ENCODE measurements around the gene M6PR. TPM values are rescaled to one million over a fixed set of nuclear protein-coding genes. Genes with fewer than 3 reads are reported as not detected.
A peak's percentile ranks its signal among the peaks of the same experiment; 100 is the strongest.

Gene M6PR
- total and polyA plus RNA-seq, 10 donors, result 75.2 to 217 (median 158) TPM

- 64 to 93% (median 88%) methylated on average over 1 of the region's 1 CpG for WGBS, 5 donors
- H3K9me3 ChIP-seq, result no peaks in the 10 kb centered on the region
- TF ChIP-seq POLR2A (IDR thresholded peaks at IDR 0.05), result no peak
- no peak for TF ChIP-seq POLR2AphosphoS5 (IDR thresholded peaks at IDR 0.05)
- TF ChIP-seq CTCF (IDR thresholded peaks at IDR 0.05 in 8 of 11, conservative IDR thresholded peaks at IDR 0.05 in 3 of 11), result no peak
- H3K4me3 ChIP-seq, result no peak overlapping the region
- intact Hi-C loops (cut with DNase I; ENCODE audit: low total_unique reads), result no loop called here
- no peaks in the 10 kb centered on the region for H3K27me3 ChIP-seq (replicated peaks in 1 of 7)
- peaks cover 7 to 40% (median 25%) of the 10 kb centered on the region in 6 donors for H3K4me1 ChIP-seq
- no peak overlapping the region for H3K27ac ChIP-seq
- peaks cover 0 to 45% (median 20%) of the 10 kb centered on the region in 6 donors for H3K36me3 ChIP-seq
- no peak for DNase-seq
These were observed 31.7 kb downstream of the M6PR start for GRCh38 chr12:8917751-8918150.

GRCh38 chr12:8917031-8917430 lies 32.4 kb downstream of the M6PR start:
- Histone ChIP-seq H3K9me3 (no peaks in the 10 kb centered on the region), H3K27me3 (replicated peaks in 1 of 7) (no peaks in the 10 kb centered on the region), H3K36me3 (peaks cover 0 to 38% (median 13%) of the 10 kb centered on the region in 6 donors), H3K4me1 (peaks cover 7 to 42% (median 25%) of the 10 kb centered on the region in 6 donors), H3K27ac (no peak overlapping the region), H3K4me3 (no peak overlapping the region)
- TF ChIP-seq POLR2A (IDR thresholded peaks at IDR 0.05), result no peak
- no peak for TF ChIP-seq CTCF (IDR thresholded peaks at IDR 0.05 in 8 of 11, conservative IDR thresholded peaks at IDR 0.05 in 3 of 11)
- no peak for TF ChIP-seq POLR2AphosphoS5 (IDR thresholded peaks at IDR 0.05)
- no peak for DNase-seq
- WGBS, 5 donors, result 85 to 93% (median 88%) methylated on average over 3 of the region's 3 CpGs
- intact Hi-C loops (cut with DNase I; ENCODE audit: low total_unique reads), result no loop called here

- no peak overlapping the region for H3K27ac ChIP-seq
- TF ChIP-seq POLR2AphosphoS5 (IDR thresholded peaks at IDR 0.05), result no peak
- no peak for TF ChIP-seq CTCF (IDR thresholded peaks at IDR 0.05 in 8 of 11, conservative IDR thresholded peaks at IDR 0.05 in 3 of 11)
- no peak for TF ChIP-seq POLR2A (IDR thresholded peaks at IDR 0.05)
- intact Hi-C loops (cut with DNase I; ENCODE audit: low total_unique reads), result no loop called here
- no peaks in the 10 kb centered on the region for H3K27me3 ChIP-seq (replicated peaks in 1 of 7)
- H3K9me3 ChIP-seq, result no peaks in the 10 kb centered on the region
- peaks cover 7 to 45% (median 25%) of the 10 kb centered on the region in 6 donors for H3K4me1 ChIP-seq
- DNase-seq, result no peak
- H3K4me3 ChIP-seq, result no peak overlapping the region
- H3K36me3 ChIP-seq, result peaks cover 0 to 29% (median 6%) of the 10 kb centered on the region in 6 donors
These were observed 33.3 kb downstream of the M6PR start for GRCh38 chr12:8916154-8916553.

- H3K4me1 ChIP-seq, result peaks cover 7 to 45% (median 25%) of the 10 kb centered on the region in 6 donors
- H3K36me3 ChIP-seq, result peaks cover 0 to 17% (median 0%) of the 10 kb centered on the region in 6 donors
- peak overlapping the region; percentile 64 to 79 (median 72) for H3K4me3 ChIP-seq
- TF ChIP-seq CTCF (IDR thresholded peaks at IDR 0.05 in 8 of 11, conservative IDR thresholded peaks at IDR 0.05 in 3 of 11) (no peak), POLR2A (IDR thresholded peaks at IDR 0.05) (no peak), POLR2AphosphoS5 (IDR thresholded peaks at IDR 0.05) (peak in 2 of 3 donors; percentile 38 to 57)
- DNase-seq, result peak; percentile 90
- intact Hi-C loops (cut with DNase I; ENCODE audit: low total_unique reads), result no loop called here
- peak overlapping the region; percentile 53 to 87 (median 82) for H3K27ac ChIP-seq
- no peaks in the 10 kb centered on the region for H3K27me3 ChIP-seq (replicated peaks in 1 of 7)
- WGBS, 5 donors, result 4 to 5% (median 4%) methylated on average over 18 to 30 of the region's 35 CpGs
- no peaks in the 10 kb centered on the region for H3K9me3 ChIP-seq
These were observed 34.5 kb downstream of the M6PR start for GRCh38 chr12:8914716-8915526.
